Esophagus squamous epithelium (tissue), 4 donors: ENCODE data around the gene RNF38.

Experiments
- POLR2A ChIP-seq, 4 donors: fragments of 450-650 bp; IDR thresholded peaks; one replicate each; pipeline ENCODE4 v1.6.1; 2017; ENCODE audit warnings: antibody characterized with exemption in 4 of 4, mild to moderate bottlenecking in 4 of 4, moderate library complexity in 3 of 4
- TF ChIP-seq, protein P1 (sequence below), 6 experiments: fragments of 450-650 bp in 4 of 6; fragments of 200-600 bp in 2 of 6; sonication (generic) in 2 of 6; IDR thresholded peaks; one replicate each; pipeline ENCODE4 v1.5.1; 2016 to 2019; ENCODE audit warnings: antibody characterized with exemption in 6 of 6, mild to moderate bottlenecking in 4 of 6, moderate library complexity in 4 of 6

GRCh38 chr9:36436909-36437308 lies 36.8 kb upstream of the RNF38 start:
- TF ChIP-seq POLR2A (IDR thresholded peaks at IDR 0.05) = no peak
- TF ChIP-seq, protein P1, sequence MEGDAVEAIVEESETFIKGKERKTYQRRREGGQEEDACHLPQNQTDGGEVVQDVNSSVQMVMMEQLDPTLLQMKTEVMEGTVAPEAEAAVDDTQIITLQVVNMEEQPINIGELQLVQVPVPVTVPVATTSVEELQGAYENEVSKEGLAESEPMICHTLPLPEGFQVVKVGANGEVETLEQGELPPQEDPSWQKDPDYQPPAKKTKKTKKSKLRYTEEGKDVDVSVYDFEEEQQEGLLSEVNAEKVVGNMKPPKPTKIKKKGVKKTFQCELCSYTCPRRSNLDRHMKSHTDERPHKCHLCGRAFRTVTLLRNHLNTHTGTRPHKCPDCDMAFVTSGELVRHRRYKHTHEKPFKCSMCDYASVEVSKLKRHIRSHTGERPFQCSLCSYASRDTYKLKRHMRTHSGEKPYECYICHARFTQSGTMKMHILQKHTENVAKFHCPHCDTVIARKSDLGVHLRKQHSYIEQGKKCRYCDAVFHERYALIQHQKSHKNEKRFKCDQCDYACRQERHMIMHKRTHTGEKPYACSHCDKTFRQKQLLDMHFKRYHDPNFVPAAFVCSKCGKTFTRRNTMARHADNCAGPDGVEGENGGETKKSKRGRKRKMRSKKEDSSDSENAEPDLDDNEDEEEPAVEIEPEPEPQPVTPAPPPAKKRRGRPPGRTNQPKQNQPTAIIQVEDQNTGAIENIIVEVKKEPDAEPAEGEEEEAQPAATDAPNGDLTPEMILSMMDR (IDR thresholded peaks at IDR 0.05) = no peak
